SKM-1 treated with dmso at 0.1 percent for 144 hours (cell line): ENCODE measurements around the gene ROBO2.
"Not testable (repeated sequence)": the region's sequence is repeated elsewhere in the genome, so short reads cannot be mapped to it uniquely, and the experiment has no call there.

Source experiments
- DNase-seq: peaks from one replicate; lab custom pipeline; 2025; ENCODE audit not compliant: unreplicated experiment; lab: John Stamatoyannopoulos, UW

Gene ROBO2

DNA sequence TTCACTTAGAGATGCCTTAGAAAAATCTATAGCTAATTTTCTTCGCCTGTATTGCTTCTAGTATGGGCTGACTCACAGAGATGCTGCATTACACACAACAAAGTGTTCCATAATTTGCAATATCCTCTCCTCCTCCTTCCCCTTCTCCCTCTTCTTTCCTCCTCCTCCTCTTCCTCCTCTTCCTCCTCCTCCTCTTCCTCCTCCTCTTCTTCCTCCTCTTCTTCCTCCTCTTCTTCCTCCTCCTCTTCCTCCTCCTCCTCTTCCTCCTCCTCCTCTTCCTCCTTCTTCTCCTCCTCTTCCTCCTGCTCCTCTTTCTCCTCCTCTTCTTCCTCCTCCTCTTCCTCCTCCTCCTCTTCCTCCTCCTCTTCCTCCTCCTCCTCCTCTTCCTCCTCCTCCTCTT lies 370.4 kb downstream of the ROBO2 start:
- not testable (repeated sequence) for DNase-seq

DNA sequence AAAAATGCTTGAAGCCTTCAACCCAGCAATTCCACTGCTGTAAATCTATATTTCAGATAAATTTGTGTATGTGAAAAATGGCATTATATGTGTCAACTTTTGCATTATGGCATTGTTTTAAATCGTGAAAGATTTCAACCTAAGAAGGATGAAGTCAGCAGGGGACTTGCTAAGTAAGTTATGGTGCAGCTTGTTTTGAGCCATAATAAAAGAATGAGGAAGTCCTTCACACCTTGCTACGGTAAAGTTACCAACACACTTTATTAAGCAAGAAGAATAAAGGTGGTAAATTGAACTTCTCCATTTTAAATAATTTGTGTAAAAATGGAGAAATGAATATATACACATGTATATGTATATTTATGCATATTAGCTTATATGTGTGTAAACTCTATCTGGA lies 371.4 kb downstream of the ROBO2 start:
- no peak for DNase-seq

GRCh38 chr3:77412021-77412438 lies 372.1 kb downstream of the ROBO2 start:
- DNase-seq = no peak

DNA sequence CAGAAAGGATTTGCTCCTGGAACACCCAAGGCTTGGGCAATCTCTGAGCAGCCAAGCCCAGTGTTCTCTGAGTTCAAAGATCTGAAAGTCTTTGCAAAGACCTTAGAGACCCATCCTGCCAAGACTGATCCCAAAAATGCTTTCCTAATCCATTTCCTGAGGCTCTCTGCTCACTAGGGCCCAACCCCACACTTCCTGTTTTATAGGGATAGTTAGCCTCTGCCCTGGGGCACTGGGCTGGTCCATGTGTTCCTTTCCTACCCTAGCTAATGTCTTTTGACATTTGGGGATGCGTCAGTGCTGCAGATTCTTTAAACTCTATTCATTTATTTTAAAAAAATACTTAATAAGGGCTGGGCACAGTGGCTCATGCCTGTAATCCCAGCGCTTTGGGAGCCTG lies 372.7 kb downstream of the ROBO2 start:
- no peak for DNase-seq

- DNase-seq = no peak
Observed at GRCh38 chr3:77414881-77415280, 375.0 kb downstream of the ROBO2 start.

DNA sequence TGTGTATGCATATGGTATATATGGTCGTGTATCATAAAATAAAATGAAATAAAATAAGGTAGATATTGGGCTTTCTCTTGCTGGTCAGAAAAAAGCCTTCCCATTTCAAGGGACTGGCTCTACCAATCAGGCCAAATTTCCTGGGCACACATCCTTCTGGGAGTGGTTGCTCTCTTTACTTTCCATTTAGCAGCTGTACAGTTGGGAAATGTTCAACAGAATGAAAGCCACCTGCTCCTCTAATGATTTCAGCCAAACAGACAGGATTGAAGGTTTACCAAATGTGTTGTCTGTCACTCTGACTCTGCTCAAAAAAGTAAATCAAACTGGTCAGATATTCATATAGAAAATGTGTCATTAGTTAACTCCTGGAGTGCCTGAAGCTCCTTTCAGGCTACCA lies 380.4 kb downstream of the ROBO2 start:
- no peak for DNase-seq

- DNase-seq = no peak
Observed at GRCh38 chr3:77421916-77422315, 382.0 kb downstream of the ROBO2 start.

- no peak for DNase-seq
Observed at GRCh38 chr3:77426531-77426930, 386.6 kb downstream of the ROBO2 start.

- no peak for DNase-seq
Observed at GRCh38 chr3:77427528-77427927, 387.6 kb downstream of the ROBO2 start.

DNA sequence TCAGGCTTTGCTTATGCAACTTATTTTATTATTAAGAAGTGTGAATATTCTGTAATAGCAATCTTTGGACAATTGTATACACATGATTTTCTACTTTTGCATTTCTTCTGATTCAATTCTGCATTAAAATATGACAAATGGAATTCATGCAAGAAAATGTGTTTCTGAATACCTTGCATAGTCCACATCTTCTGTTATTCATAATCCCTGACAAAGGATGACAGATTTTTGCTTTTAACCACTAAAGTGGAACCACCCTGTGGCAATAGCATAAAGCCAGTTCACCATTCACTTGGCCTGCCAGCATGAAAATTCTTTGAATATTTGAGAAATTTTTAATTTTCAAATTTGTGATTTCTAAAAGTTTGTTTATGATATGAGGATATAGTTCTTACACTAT lies 397.0 kb downstream of the ROBO2 start:
- no peak for DNase-seq

DNA sequence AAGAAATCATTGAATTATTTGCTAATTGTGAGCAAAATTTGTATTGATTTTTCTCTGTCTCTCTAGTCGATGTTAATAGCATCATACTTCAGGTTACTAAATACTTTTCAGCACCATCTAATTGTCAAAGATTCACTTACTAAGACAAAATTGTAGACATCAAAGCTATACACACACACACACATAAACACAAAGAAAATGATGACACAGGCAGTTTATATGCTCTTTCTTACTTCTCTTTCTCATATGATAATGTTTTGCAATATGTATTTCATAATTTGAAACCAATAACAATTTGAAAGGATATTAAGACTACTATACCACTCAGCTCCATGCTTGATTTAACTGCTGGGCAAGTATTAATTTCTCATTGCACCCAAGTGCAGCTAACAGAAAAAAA lies 406.2 kb downstream of the ROBO2 start:
- no peak for DNase-seq

DNA sequence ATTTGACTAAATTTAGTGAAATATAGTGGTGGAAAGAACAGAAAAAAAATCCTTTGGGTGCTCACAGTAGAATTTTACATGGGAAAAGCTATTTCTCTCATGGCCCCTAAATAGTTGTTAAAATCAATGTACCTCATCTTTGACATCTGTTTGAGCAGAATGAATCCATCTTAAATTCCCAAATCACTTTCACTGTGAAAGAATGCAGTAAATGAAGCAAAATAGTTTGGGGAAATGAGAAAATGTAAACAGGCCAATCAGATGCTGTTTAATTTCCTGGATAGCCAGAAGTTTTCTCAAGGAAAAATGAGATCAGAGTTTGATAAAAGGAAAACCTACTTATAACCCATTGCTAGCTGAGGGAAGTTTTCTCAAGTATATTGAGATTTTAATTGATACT lies 406.9 kb downstream of the ROBO2 start:
- no peak for DNase-seq

- DNase-seq = no peak
Observed at GRCh38 chr3:77449459-77450350, 409.8 kb downstream of the ROBO2 start.

- DNase-seq = no peak
Observed at GRCh38 chr3:77456431-77456830, 416.5 kb downstream of the ROBO2 start.

DNA sequence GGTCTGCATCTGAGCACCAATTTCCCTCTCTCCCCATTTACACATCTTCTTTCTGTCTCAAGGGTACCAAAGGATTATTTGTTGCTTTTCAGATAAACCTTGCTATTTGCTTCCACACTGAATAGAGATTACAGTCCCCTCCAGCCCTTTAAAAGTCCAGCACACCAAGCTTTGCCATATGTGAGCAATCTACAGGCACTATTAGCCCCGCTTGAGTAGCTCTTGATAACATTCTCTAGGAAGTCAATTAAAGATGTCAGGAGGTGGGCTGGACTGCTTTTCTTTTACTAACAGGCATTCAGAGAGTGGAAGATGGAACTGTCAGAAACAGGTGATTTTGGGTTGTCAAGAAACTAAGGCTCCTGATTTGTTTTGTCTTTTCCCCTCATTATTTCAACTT lies 417.0 kb downstream of the ROBO2 start:
- DNase-seq = no peak

DNA sequence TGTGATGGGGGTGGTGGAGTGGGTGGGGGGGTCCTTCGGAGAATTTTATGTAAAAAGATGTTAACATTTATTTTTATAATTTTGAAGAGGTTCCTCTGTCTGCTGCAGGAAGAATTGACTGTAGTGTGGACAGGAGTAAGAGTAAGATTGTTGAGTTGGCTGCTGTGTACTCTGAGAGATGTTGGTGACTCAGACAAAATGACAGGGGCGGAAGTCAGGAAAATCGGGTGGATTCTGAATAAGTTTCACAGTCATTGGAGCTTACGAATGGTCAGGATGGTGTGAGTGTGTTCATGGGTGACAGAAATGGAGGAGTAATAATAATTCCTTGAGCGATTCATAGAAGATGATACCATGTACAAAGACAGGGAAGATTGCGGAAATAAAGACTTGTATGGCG lies 420.0 kb downstream of the ROBO2 start:
- DNase-seq = no peak

- no peak for DNase-seq
Observed at GRCh38 chr3:77460326-77460725, 420.4 kb downstream of the ROBO2 start.

DNA sequence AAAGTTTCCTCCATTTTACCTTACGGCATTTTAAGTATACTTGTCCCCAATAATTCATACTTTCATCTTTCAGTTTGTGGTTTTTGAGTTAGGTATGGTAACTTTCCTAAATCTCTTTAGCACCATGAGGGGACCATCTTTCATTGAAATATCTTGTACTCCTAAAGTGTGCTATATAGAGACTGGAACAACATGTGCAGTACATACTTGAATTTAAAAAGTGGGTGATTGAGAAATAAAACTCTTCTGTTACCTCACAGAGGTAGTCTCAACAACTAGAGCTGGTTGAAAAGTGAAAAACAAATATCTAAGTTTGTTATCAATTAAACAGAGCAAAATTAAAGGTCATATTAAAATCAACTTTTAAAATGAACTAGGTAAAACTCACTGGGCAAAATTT lies 423.1 kb downstream of the ROBO2 start:
- DNase-seq = no peak

DNA sequence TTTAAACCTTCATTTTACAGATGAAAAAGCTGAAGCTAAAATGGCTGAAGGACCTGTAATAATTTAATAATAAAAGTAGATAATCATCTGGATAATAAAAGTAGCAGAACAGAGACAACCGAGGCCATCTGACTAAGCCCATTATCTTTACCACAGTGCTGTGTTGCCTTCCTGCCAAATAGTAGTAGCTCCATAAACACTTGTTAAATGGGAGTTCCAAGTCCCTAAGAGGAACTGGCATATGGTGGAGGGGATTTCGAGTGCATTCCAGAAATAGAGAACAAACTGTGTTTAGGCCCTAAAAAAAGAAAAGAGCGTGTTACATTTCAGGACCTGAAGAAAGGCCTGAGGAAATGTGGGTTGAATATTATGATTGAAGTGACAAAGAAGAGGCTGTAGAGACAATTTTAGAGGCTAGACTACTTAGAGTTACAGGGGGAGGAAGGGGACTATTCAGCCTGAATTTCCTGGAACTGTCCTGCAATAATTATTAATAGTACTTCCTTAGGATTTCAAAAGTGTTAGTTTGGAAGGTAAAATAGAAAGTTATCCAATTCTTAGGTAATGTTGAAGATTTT lies 424.3 kb downstream of the ROBO2 start:
- DNase-seq = no peak

DNA sequence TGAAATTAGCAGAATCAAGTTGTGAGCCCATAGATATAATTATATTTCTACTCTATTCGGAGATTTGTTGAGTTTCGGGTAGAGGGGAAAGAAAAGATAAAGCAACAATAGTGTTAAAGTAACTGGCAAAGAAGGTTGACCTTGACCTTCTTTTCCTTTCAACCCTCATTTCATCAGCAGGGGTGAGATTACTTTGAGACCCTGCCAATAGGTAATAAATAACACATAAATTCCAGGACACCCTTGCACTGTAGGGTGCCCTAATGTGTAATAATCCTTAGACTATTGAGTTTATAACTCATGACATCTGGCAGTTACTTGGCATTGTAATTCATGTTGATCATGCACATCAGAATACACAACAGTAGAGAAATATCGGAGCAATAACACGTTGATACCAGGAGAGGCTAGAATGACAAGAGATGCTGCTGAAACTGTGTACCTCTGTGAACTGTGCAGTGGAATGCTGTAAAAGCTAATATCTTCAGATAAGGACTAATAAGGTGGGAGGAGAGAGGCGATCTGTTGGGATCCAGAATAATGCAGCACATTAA lies 426.7 kb downstream of the ROBO2 start:
- no peak for DNase-seq

- DNase-seq = no peak
Observed at GRCh38 chr3:77467702-77468625, 428.1 kb downstream of the ROBO2 start.
